Testis (tissue), 3 donors: Measurements from ENCODE around the gene PRR15L. TPM values are rescaled to one million over a fixed set of nuclear protein-coding genes. Genes with fewer than 3 reads are reported as not detected.
A peak's percentile ranks its signal among the peaks of the same experiment; 100 is the strongest.
"Not testable (repeated sequence)": the region's sequence is repeated elsewhere in the genome, so short reads cannot be mapped to it uniquely, and the experiment has no call there.

ENCODE experiments used
- DNase-seq: peaks from one replicate; pipeline ENCODE4 v3.0.0-alpha.2; 2019
- H3K27ac ChIP-seq, 2 donors: fragments of 200-600 bp; sonication (generic); one replicate each; pipeline ENCODE4 v1.5.1; 2019
- H3K27me3 ChIP-seq: fragments of 200-600 bp; sonication (generic); one replicate; pipeline ENCODE4 v1.5.1; 2019
- H3K36me3 ChIP-seq: fragments of 200-600 bp; sonication (generic); one replicate; pipeline ENCODE4 v1.5.1; 2017; ENCODE audit warnings: low read depth; ENCODE audit errors: missing control alignments
- H3K4me1 ChIP-seq: fragments of 200-600 bp; sonication (generic); one replicate; pipeline ENCODE4 v1.5.1; 2019
- H3K4me3 ChIP-seq, 2 donors: fragments of 200-600 bp; sonication (generic); one replicate each; pipeline ENCODE4 v1.5.1; 2017 to 2019
- H3K9me3 ChIP-seq: fragments of 200-600 bp; sonication (generic); one replicate; pipeline ENCODE4 v1.5.1; 2017
- CTCF ChIP-seq, 3 experiments: fragments of 450-650 bp in 2 of 3; fragments of 200-600 bp in 1 of 3; sonication (generic) in 1 of 3; IDR thresholded peaks; one replicate each; pipeline ENCODE4 v1.5.1; 2016 to 2019; ENCODE audit warnings: antibody characterized with exemption in 3 of 3, mild to moderate bottlenecking in 2 of 3, moderate library complexity in 1 of 3
- POLR2A ChIP-seq: fragments of 450-650 bp; IDR thresholded peaks from one replicate; pipeline ENCODE4 v1.6.1; 2017; ENCODE audit warnings: antibody characterized with exemption, mild to moderate bottlenecking, moderate library complexity
- WGBS, 2 donors: methylation state at CpG; one replicate each; pipeline ENCODE4 v1.1.5; 2018; 5-methylcytosine and 5-hydroxymethylcytosine counted together
- intact Hi-C: fragments of 100-400 bp; cut with DNase I; formaldehyde crosslinking; loops from one replicate; pipeline ENCODE4 v1.15.1; 2023; ENCODE audit warnings: low total_unique reads
- polyA plus RNA-seq: library from polyadenylated mRNA; stranded (reverse); fragments of 350-450 nt; fragmentation: Illumina TruSeq; extraction: RNeasy Lipid Tissue Mini Kit (QIAGEN cat#74804); gene quantifications from one replicate; pipeline ENCODE4 v1.2.3, GENCODE V29; 2014; ENCODE audit warnings: low read depth, low replicate concordance; ENCODE audit not compliant: insufficient read depth
- total RNA-seq, 2 donors: library from RNA; depleted of rRNA; stranded (reverse); fragments of >200 nt; gene quantifications; one replicate each; pipeline ENCODE4 v1.2.3, GENCODE V29; 2016

The PRR15L gene
- total and polyA plus RNA-seq, 3 donors from 2014 or later = 0.55 to 6.2 (median 2.5) TPM

GRCh38 chr17:47928415-47928814, 29.3 kb downstream of the PRR15L start:
- Histone ChIP-seq H3K4me1 (peaks cover 8% of the 10 kb centered on the region), H3K27ac (no peak overlapping the region), H3K9me3 (no peaks in the 10 kb centered on the region), H3K27me3 (no peaks in the 10 kb centered on the region), H3K36me3 (no peaks in the 10 kb centered on the region), H3K4me3 (no peak overlapping the region)
- DNase-seq = no peak
- intact Hi-C loops = no loop called here
- 58 to 71% methylated on average over 2 of the region's 2 CpGs for WGBS, 2 donors
- no peak for TF ChIP-seq CTCF (IDR thresholded peaks at IDR 0.05)
- no peak for TF ChIP-seq POLR2A

GRCh38 chr17:47927821-47928400, 29.8 kb downstream of the PRR15L start:
- Histone ChIP-seq H3K4me3 (no peak overlapping the region), H3K9me3 (no peaks in the 10 kb centered on the region), H3K4me1 (peaks cover 8% of the 10 kb centered on the region), H3K27me3 (no peaks in the 10 kb centered on the region), H3K27ac (no peak overlapping the region), H3K36me3 (no peaks in the 10 kb centered on the region)
- 92 to 95% methylated on average over 11 to 20 of the region's 20 CpGs for WGBS, 2 donors
- no peak for TF ChIP-seq CTCF (IDR thresholded peaks at IDR 0.05)
- no peak for TF ChIP-seq POLR2A
- intact Hi-C loops = no loop called here
- DNase-seq = no peak

GRCh38 chr17:47925678-47925988, 32.0 kb downstream of the PRR15L start:
- H3K9me3 ChIP-seq = no peaks in the 10 kb centered on the region
- H3K27ac ChIP-seq = no peak overlapping the region
- no peak overlapping the region for H3K4me3 ChIP-seq
- no peaks in the 10 kb centered on the region for H3K36me3 ChIP-seq
- TF ChIP-seq CTCF (IDR thresholded peaks at IDR 0.05) (no peak), POLR2A (no peak)
- intact Hi-C loops = no loop called here
- WGBS, 2 donors = 76 to 79% methylated on average over 2 to 3 of the region's 3 CpGs
- no peaks in the 10 kb centered on the region for H3K27me3 ChIP-seq
- DNase-seq = no peak
- peaks cover 8% of the 10 kb centered on the region for H3K4me1 ChIP-seq

GRCh38 chr17:47924785-47925677, 32.7 kb downstream of the PRR15L start:
- no peak overlapping the region for H3K27ac ChIP-seq
- peaks cover 8% of the 10 kb centered on the region for H3K4me1 ChIP-seq
- H3K4me3 ChIP-seq = no peak overlapping the region
- 81 to 86% methylated on average over 17 to 23 of the region's 23 CpGs for WGBS, 2 donors
- no peaks in the 10 kb centered on the region for H3K36me3 ChIP-seq
- H3K27me3 ChIP-seq = no peaks in the 10 kb centered on the region
- TF ChIP-seq CTCF (IDR thresholded peaks at IDR 0.05) = no peak
- TF ChIP-seq POLR2A = no peak
- H3K9me3 ChIP-seq = no peaks in the 10 kb centered on the region
- intact Hi-C loops = no loop called here
- DNase-seq = peak; percentile 52

GRCh38 chr17:47919889-47920288, 37.8 kb downstream of the PRR15L start:
- H3K36me3 ChIP-seq, H3K27ac ChIP-seq, H3K4me1 ChIP-seq, H3K4me3 ChIP-seq, intact Hi-C loops, H3K9me3 ChIP-seq, DNase-seq, H3K27me3 ChIP-seq: not testable (repeated sequence)
- 92 to 97% methylated on average over 14 of the region's 14 CpGs for WGBS, 2 donors
